Upper lobe of left lung (tissue), 4 donors: ENCODE measurements around the gene PUM2.

Experiments
- POLR2AphosphoS5 ChIP-seq, 2 donors: sonication (generic); formaldehyde crosslinking; IDR thresholded peaks; one replicate each; pipeline ENCODE4 v1.5.1; 2017; ENCODE audit warnings: antibody characterized with exemption in 2 of 2
- TF ChIP-seq, protein P1 (sequence below), 6 experiments: fragments of 450-650 bp in 4 of 6; fragments of 200-600 bp in 2 of 6; sonication (generic) in 2 of 6; IDR thresholded peaks; one replicate each; pipeline ENCODE4 v1.5.1; 2016 to 2019; ENCODE audit warnings: antibody characterized with exemption in 6 of 6

DNA sequence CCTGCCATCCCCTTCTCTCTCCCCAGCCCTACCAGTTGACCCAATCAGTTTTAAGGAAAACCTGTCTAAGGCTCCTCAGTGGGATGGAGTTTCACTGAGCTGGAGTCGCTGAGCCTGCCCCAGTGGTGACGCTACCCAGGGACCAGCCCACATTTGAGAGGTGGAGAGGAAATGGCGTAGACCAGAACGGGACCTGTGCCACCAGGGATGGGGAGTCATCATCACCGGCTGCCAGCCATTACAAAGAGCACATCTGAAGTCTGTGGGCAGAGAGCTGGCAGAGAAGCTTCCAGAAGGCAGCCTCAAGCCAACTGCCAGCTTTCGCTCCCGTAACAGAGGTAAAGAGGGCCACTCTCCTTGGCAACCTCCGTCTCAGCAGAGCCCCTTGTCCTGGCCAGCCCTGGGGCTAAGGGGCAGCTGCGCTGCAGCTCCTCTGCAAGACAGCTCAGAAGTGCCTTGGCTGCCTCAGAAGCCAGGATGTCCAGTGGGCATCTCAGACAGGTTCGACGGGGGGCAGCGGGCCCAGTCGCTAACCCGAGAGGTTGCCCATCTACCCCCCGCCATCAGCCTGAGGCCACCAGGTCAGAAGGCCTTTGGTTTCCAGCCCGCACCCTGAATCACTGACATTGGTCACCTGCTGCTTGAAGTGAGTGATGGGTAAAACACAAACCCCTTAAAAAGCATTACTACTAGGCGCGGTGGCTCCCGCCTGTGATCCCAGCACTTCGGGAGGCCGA is 141.1 kb downstream of the PUM2 start:
- TF ChIP-seq, protein P1, sequence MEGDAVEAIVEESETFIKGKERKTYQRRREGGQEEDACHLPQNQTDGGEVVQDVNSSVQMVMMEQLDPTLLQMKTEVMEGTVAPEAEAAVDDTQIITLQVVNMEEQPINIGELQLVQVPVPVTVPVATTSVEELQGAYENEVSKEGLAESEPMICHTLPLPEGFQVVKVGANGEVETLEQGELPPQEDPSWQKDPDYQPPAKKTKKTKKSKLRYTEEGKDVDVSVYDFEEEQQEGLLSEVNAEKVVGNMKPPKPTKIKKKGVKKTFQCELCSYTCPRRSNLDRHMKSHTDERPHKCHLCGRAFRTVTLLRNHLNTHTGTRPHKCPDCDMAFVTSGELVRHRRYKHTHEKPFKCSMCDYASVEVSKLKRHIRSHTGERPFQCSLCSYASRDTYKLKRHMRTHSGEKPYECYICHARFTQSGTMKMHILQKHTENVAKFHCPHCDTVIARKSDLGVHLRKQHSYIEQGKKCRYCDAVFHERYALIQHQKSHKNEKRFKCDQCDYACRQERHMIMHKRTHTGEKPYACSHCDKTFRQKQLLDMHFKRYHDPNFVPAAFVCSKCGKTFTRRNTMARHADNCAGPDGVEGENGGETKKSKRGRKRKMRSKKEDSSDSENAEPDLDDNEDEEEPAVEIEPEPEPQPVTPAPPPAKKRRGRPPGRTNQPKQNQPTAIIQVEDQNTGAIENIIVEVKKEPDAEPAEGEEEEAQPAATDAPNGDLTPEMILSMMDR (IDR thresholded peaks at IDR 0.05) = no peak
- TF ChIP-seq POLR2AphosphoS5 (IDR thresholded peaks at IDR 0.05) = no peak
